ENCODE measurements around the gene IFNL4. TPM values are rescaled to one million over a fixed set of nuclear protein-coding genes. Genes with fewer than 3 reads are reported as not detected.
"Not testable (repeated sequence)": the region's sequence is repeated elsewhere in the genome, so short reads cannot be mapped to it uniquely, and the experiment has no call there.

The IFNL4 gene
- total and polyA plus RNA-seq, 8 donors, result not detected

GRCh38 chr19:39217094-39217493 is 31.6 kb downstream of the IFNL4 start:
- ATAC-seq (no peak), DNase-seq (no peak)
- Histone ChIP-seq H3K4me1 (no peaks in the 10 kb centered on the region), H3K27me3 (peaks cover 0 to 4% of the 10 kb centered on the region in 2 donors), H3K27ac (no peak overlapping the region), H3K4me3 (no peak overlapping the region), H3K36me3 (no peaks in the 10 kb centered on the region), H3K9me3 (no peaks in the 10 kb centered on the region)
- no peak for TF ChIP-seq CTCF (IDR thresholded peaks at IDR 0.05)
- intact Hi-C loops (cut with DNase I), result no loop called here

- H3K4me3 ChIP-seq; intact Hi-C loops (cut with DNase I); H3K27ac ChIP-seq; H3K4me1 ChIP-seq; H3K9me3 ChIP-seq; ATAC-seq; H3K27me3 ChIP-seq; H3K36me3 ChIP-seq; DNase-seq: not testable (repeated sequence)
Measured at GRCh38 chr19:39215323-39215722, 33.3 kb downstream of the IFNL4 start.

- Histone ChIP-seq H3K36me3 (no peaks in the 10 kb centered on the region), H3K4me1 (no peaks in the 10 kb centered on the region), H3K9me3 (no peaks in the 10 kb centered on the region), H3K4me3 (no peak overlapping the region), H3K27ac (no peak overlapping the region), H3K27me3 (peaks cover 0 to 8% of the 10 kb centered on the region in 2 donors)
- intact Hi-C loops (cut with DNase I), result no loop called here
- DNase-seq (peak in 2 of 4 donors; percentile 44 to 80), ATAC-seq (peak; percentile 81)
- TF ChIP-seq CTCF (IDR thresholded peaks at IDR 0.05), result peak; percentile 13 to 41
Measured at GRCh38 chr19:39212375-39212742, 36.3 kb downstream of the IFNL4 start.

GRCh38 chr19:39211731-39212374 is 36.8 kb downstream of the IFNL4 start:
- Histone ChIP-seq H3K27me3 (peaks cover 0 to 8% of the 10 kb centered on the region in 2 donors), H3K4me1 (no peaks in the 10 kb centered on the region), H3K27ac (no peak overlapping the region), H3K9me3 (no peaks in the 10 kb centered on the region), H3K4me3 (no peak overlapping the region), H3K36me3 (no peaks in the 10 kb centered on the region)
- intact Hi-C loops (cut with DNase I), result no loop called here
- ATAC-seq (no peak), DNase-seq (no peak)
- no peak for TF ChIP-seq CTCF (IDR thresholded peaks at IDR 0.05)

GRCh38 chr19:39209196-39209595 is 39.5 kb downstream of the IFNL4 start:
- no peak for TF ChIP-seq CTCF (IDR thresholded peaks at IDR 0.05)
- no peak for ATAC-seq
- no peaks in the 10 kb centered on the region for H3K36me3 ChIP-seq
- DNase-seq, result no peak
- intact Hi-C loops (cut with DNase I), result no loop called here
- H3K4me3 ChIP-seq, result no peak overlapping the region
- no peak overlapping the region for H3K27ac ChIP-seq
- H3K27me3 ChIP-seq, result peaks cover 5 to 22% of the 10 kb centered on the region in 2 donors
- no peaks in the 10 kb centered on the region for H3K9me3 ChIP-seq
- H3K4me1 ChIP-seq, result no peaks in the 10 kb centered on the region

Measured in left lung (tissue), 10 donors.